CD4-positive, alpha-beta T cell (primary cell): ENCODE measurements around the gene ENKD1. TPM values are rescaled to one million over a fixed set of nuclear protein-coding genes. Genes with fewer than 3 reads are reported as not detected.

Source experiments
- ATAC-seq: fragments of 200-7000 bp; cut with Tn5 transposase; one replicate; pipeline ENCODE4 v1.10.0; 2022; ENCODE audit warnings: mild to moderate bottlenecking; ENCODE audit not compliant: poor library complexity
- CTCF ChIA-PET: fragments of 350-600 bp; sonication (Branson Sonifier 250); formaldehyde crosslinking; loops from one replicate; lab custom pipeline; 2021; ENCODE audit warnings: antibody characterized with exemption, inconsistent platforms; lab: Charles Lee
- POLR2A ChIA-PET: fragments of 350-600 bp; sonication (Branson Sonifier 250); formaldehyde crosslinking; loops from one replicate; lab custom pipeline; 2021; ENCODE audit warnings: antibody characterized with exemption, inconsistent platforms; lab: Charles Lee
- DNase-seq, 14 experiments: peaks; one replicate each; pipeline ENCODE4 v3.0.0-alpha.2; 2013 to 2020; ENCODE audit warnings: mixed read lengths in 2 of 14
- H3K27ac ChIP-seq, 2 donors: one replicate each; pipeline versions ENCODE4 v1.5.1 to v1.7.0; 2013; ENCODE audit warnings: low read length in 2 of 2, low read depth in 1 of 2, mild to moderate bottlenecking in 1 of 2
- H3K27me3 ChIP-seq, 2 experiments: 1 replicate in 1 of 2; 2 replicates in 1 of 2; pipeline versions ENCODE4 v1.6.1 to v1.7.0; 2013; ENCODE audit warnings: low read length in 2 of 2, control low read depth in 1 of 2, mild to moderate bottlenecking in 1 of 2, moderate library complexity in 1 of 2; ENCODE audit not compliant: insufficient read depth in 2 of 2, control insufficient read depth in 1 of 2
- H3K36me3 ChIP-seq: one replicate; pipeline ENCODE4 v1.6.1; 2013; ENCODE audit warnings: low read length, control low read depth; ENCODE audit not compliant: insufficient read depth
- H3K4me1 ChIP-seq: one replicate; pipeline ENCODE4 v1.6.1; 2013; ENCODE audit warnings: low read length, control low read depth; ENCODE audit not compliant: insufficient read depth
- H3K4me3 ChIP-seq: one replicate; pipeline ENCODE4 v1.5.1; 2013; ENCODE audit warnings: mild to moderate bottlenecking, low read length, moderate library complexity
- H3K9me3 ChIP-seq, 2 experiments: 1 replicate in 1 of 2; 2 replicates in 1 of 2; pipeline versions ENCODE4 v1.6.1 to v1.7.0; 2013; ENCODE audit warnings: low read length in 2 of 2, mild to moderate bottlenecking in 2 of 2, control low read depth in 1 of 2, moderate library complexity in 1 of 2; ENCODE audit not compliant: control insufficient read depth in 1 of 2, insufficient read depth in 1 of 2
- H3K27ac Mint-ChIP-seq: one replicate; pipeline ENCODE4 v1.8.0; 2020; ENCODE audit warnings: mixed read lengths
- H3K27me3 Mint-ChIP-seq: one replicate; pipeline ENCODE4 v1.8.0; 2021; ENCODE audit warnings: mixed read lengths
- H3K36me3 Mint-ChIP-seq: one replicate; pipeline ENCODE4 v1.8.0; 2021; ENCODE audit warnings: low read depth, mixed read lengths
- H3K4me1 Mint-ChIP-seq: one replicate; pipeline ENCODE4 v1.8.0; 2021; ENCODE audit warnings: low read depth, mixed read lengths
- H3K4me3 Mint-ChIP-seq: one replicate; pipeline ENCODE4 v1.8.0; 2020; ENCODE audit warnings: mild to moderate bottlenecking, mixed read lengths
- H3K9me3 Mint-ChIP-seq: one replicate; pipeline ENCODE4 v1.8.0; 2020; ENCODE audit warnings: mixed read lengths
- intact Hi-C, 2 experiments: fragments of 100-400 bp; cut with DNase I in 1 of 2; cut with micrococcal nuclease in 1 of 2; formaldehyde crosslinking; loops; one replicate each; pipeline versions ENCODE4 v1.15.1 to v1.9.0; 2023 to 2025; cut with DNase I, micrococcal nuclease
- total RNA-seq, 174 experiments: library from RNA in 2 of 174; stranded (reverse) in 2 of 174; gene quantifications; one replicate each; pipeline ENCODE4 v1.2.3 and lab custom pipeline; 2021 to 2026
- TF ChIP-seq, protein P1 (sequence below): fragments of 200-600 bp; IDR thresholded peaks from one replicate; pipeline ENCODE4 v1.8.0; 2022; ENCODE audit warnings: antibody characterized with exemption, mild to moderate bottlenecking

The ENKD1 gene
- total RNA-seq, 2 experiments from 2014 or later = 2.0 to 3.5 TPM

DNA sequence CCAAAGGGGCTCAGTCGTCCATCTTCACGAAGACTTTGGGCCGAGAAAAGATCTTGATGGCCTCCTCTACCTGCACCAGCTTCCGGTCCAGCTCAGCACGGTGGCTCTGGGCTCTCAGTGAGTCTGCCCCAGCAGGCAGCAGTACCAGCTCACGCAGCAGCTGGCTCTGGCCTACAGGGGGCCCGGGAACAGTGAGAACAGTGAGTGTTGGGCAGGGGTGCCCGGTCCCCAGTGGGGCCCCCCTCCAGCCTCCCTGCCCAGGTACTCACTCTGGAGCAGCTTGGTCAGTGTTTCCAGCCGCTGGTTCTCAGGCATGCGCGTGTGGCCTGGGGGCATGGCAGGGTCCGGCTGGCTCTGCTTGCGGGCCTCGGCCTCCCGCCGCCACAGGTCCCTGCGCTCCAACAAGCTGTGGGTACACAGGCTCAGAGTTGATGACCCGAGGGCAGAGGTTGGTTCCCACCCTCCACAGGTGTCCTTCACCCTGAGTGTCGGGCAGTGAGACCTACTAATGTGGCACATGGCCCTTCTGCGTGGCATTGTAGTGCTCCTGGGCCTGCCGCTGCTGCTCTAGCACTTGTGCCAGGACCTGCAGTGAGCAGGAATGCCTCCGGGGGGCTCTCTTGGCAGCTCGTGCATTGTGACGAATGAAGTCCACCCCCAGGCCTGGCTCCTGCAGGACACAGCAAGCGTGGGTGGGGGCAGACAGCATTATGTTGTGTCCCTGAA lies 3.2 kb downstream of the ENKD1 start:
- DNase-seq (peak in 4 of 14 experiments; percentile 26 to 62 (median 46)), ATAC-seq (no peak)
- POLR2A ChIA-PET = interaction anchor here (1.0 to 2.3 kb wide), 4 partner anchors 18 to 182 kb away, joined by 3 to 7 read pairs (median 5); partner anchors contain the start of genes ATP6V0D1 and CARMIL2
- CTCF ChIA-PET = interaction anchor here (0.6 to 2.5 kb wide), 6 partner anchors 9 to 458 kb away, joined by 3 to 14 read pairs (median 4); partner anchors contain the start of genes ATP6V0D1 and CARMIL2
- Histone ChIP-seq H3K4me1 (peaks cover 61% of the 10 kb centered on the region), H3K4me3 (no peak overlapping the region), H3K27ac (no peak overlapping the region), H3K9me3 (no peaks in the 10 kb centered on the region), H3K27me3 (no peaks in the 10 kb centered on the region), H3K36me3 (peaks cover 6% of the 10 kb centered on the region)
- Mint-ChIP-seq H3K27ac (no peak overlapping the region), H3K9me3 (no peaks in the 10 kb centered on the region), H3K4me3 (peak overlapping the region; percentile 62), H3K4me1 (peaks cover 46% of the 10 kb centered on the region), H3K27me3 (no peaks in the 10 kb centered on the region), H3K36me3 (peaks cover 14% of the 10 kb centered on the region)
- TF ChIP-seq, protein P1, sequence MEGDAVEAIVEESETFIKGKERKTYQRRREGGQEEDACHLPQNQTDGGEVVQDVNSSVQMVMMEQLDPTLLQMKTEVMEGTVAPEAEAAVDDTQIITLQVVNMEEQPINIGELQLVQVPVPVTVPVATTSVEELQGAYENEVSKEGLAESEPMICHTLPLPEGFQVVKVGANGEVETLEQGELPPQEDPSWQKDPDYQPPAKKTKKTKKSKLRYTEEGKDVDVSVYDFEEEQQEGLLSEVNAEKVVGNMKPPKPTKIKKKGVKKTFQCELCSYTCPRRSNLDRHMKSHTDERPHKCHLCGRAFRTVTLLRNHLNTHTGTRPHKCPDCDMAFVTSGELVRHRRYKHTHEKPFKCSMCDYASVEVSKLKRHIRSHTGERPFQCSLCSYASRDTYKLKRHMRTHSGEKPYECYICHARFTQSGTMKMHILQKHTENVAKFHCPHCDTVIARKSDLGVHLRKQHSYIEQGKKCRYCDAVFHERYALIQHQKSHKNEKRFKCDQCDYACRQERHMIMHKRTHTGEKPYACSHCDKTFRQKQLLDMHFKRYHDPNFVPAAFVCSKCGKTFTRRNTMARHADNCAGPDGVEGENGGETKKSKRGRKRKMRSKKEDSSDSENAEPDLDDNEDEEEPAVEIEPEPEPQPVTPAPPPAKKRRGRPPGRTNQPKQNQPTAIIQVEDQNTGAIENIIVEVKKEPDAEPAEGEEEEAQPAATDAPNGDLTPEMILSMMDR = no peak
- intact Hi-C loops = loop anchor here in 1 of 2 experiments (5.0 kb wide), 1 partner anchor 144 kb away; the partner anchor contains the start of genes RANBP10 and TSNAXIP1

DNA sequence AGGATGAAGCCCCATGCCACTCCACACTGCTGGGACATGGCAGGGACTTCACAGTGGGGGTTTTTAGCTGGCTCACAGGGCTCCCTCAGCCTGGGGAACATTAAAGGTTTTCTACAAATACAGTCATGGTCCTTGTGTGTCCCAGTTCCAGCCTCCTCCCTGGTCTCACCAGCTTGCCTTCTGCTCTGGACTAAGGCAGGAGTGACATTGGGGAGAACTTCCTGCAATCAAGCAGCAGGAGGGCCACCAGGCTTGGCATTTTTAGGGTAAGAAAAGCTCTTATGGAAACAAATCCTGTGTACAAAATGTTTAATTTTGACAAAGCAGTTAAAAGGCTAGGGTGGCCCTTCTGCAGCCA lies 3.9 kb downstream of the ENKD1 start:
- intact Hi-C loops = loop anchor here in 1 of 2 experiments (5.0 kb wide), 1 partner anchor 145 kb away; the partner anchor contains the start of genes RANBP10 and TSNAXIP1
- H3K27me3 Mint-ChIP-seq = no peaks in the 10 kb centered on the region
- H3K4me1 ChIP-seq = peaks cover 57% of the 10 kb centered on the region
- CTCF ChIA-PET = interaction anchor here (1.6 to 4.0 kb wide), 3 partner anchors 17 to 141 kb away, joined by 4 to 26 read pairs (median 14); partner anchors contain the start of gene CARMIL2
- H3K4me3 Mint-ChIP-seq = peak overlapping the region; percentile 62
- H3K36me3 ChIP-seq = peaks cover 12% of the 10 kb centered on the region
- TF ChIP-seq, protein P1 = no peak
- no peak overlapping the region for H3K4me3 ChIP-seq
- ATAC-seq = no peak
- H3K27ac Mint-ChIP-seq = no peak overlapping the region
- no peaks in the 10 kb centered on the region for H3K9me3 Mint-ChIP-seq
- no peaks in the 10 kb centered on the region for H3K27me3 ChIP-seq
- peaks cover 41% of the 10 kb centered on the region for H3K4me1 Mint-ChIP-seq
- POLR2A ChIA-PET = interaction anchor here (1.0 to 2.3 kb wide), 3 partner anchors 17 to 182 kb away, joined by 4 to 7 read pairs (median 6); partner anchors contain the start of genes ATP6V0D1 and CARMIL2
- no peaks in the 10 kb centered on the region for H3K9me3 ChIP-seq
- peaks cover 14% of the 10 kb centered on the region for H3K36me3 Mint-ChIP-seq
- H3K27ac ChIP-seq = no peak overlapping the region
- no peak for DNase-seq

DNA sequence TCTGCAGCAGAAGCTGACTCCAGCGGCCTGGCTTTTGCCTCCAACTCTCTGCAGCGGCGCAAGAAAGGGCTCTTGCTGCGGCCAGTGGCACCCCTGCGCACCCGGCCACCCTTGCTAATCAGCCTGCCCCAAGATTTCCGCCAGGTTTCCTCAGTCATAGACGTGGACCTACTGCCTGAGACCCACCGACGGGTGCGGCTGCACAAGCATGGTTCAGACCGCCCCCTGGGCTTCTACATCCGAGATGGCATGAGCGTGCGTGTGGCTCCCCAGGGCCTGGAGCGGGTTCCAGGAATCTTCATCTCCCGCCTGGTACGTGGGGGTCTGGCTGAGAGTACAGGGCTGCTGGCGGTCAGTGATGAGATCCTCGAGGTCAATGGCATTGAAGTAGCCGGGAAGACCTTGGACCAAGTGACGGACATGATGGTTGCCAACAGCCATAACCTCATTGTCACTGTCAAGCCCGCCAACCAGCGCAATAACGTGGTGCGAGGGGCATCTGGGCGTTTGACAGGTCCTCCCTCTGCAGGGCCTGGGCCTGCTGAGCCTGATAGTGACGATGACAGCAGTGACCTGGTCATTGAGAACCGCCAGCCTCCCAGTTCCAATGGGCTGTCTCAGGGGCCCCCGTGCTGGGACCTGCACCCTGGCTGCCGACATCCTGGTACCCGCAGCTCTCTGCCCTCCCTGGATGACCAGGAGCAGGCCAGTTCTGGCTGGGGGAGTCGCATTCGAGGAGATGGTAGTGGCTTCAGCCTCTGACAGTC lies 4.5 kb downstream of the ENKD1 start:
- H3K4me3 ChIP-seq = no peak overlapping the region
- H3K9me3 ChIP-seq = no peaks in the 10 kb centered on the region
- Mint-ChIP-seq H3K4me3 (peak overlapping the region; percentile 94), H3K36me3 (peaks cover 14% of the 10 kb centered on the region), H3K9me3 (no peaks in the 10 kb centered on the region), H3K27me3 (no peaks in the 10 kb centered on the region), H3K4me1 (peaks cover 39% of the 10 kb centered on the region), H3K27ac (peak overlapping the region; percentile 94)
- DNase-seq = peak in 1 of 14 experiments; percentile 50
- H3K27me3 ChIP-seq = no peaks in the 10 kb centered on the region
- peaks cover 52% of the 10 kb centered on the region for H3K4me1 ChIP-seq
- intact Hi-C loops = loop anchor here in 1 of 2 experiments (5.0 kb wide), 1 partner anchor 145 kb away; the partner anchor contains the start of genes RANBP10 and TSNAXIP1
- ATAC-seq = no peak
- TF ChIP-seq, protein P1 = no peak
- peaks cover 18% of the 10 kb centered on the region for H3K36me3 ChIP-seq
- no peak overlapping the region for H3K27ac ChIP-seq
- POLR2A ChIA-PET = interaction anchor here (1.2 to 3.9 kb wide), 3 partner anchors 17 to 101 kb away, joined by 6 to 52 read pairs (median 7); partner anchors contain the start of genes CARMIL2 and CTCF
- CTCF ChIA-PET = interaction anchor here (1.5 to 4.0 kb wide), 3 partner anchors 17 to 141 kb away, joined by 3 to 26 read pairs (median 4); partner anchors contain the start of genes CARMIL2 and CTCF
